ENCODE measurements around the gene FRMD3. TPM values are rescaled to one million over a fixed set of nuclear protein-coding genes. Genes with fewer than 3 reads are reported as not detected.
A peak's percentile ranks its signal among the peaks of the same experiment; 100 is the strongest.

The FRMD3 gene
- total RNA-seq, 1 experiment from 2014 or later: 1.4 TPM

- Mint-ChIP-seq H3K4me1 (peaks cover 22% of the 10 kb centered on the region), H3K4me3 (no peak overlapping the region), H3K27ac (no peak overlapping the region), H3K36me3 (peaks cover 2% of the 10 kb centered on the region; the same call in 1 of the 2 replicates), H3K27me3 (ENCODE audit: low read depth) (no peaks in the 10 kb centered on the region), H3K9me3 (peaks cover 5% of the 10 kb centered on the region; the same call in 1 of the 2 replicates)
- CTCF ChIA-PET: no interaction called here
- TF ChIP-seq JUN (CRISPR knock-in tag; IDR thresholded peaks at IDR 0.05) (no peak), ZNF138 (CRISPR knock-in tag; conservative IDR thresholded peaks at IDR 0.05) (no peak), ATF1 (CRISPR knock-in tag; IDR thresholded peaks at IDR 0.05) (no peak), NFATC4 (CRISPR knock-in tag; IDR thresholded peaks at IDR 0.05) (no peak), ZNF416 (CRISPR knock-in tag; IDR thresholded peaks at IDR 0.05) (no peak), CREM (CRISPR knock-in tag; IDR thresholded peaks at IDR 0.05) (no peak), NFYB (CRISPR knock-in tag; conservative IDR thresholded peaks at IDR 0.05; ENCODE audit: low read depth) (no peak), TEAD1 (CRISPR knock-in tag; IDR thresholded peaks at IDR 0.05) (no peak), ZNF512 (CRISPR knock-in tag; IDR thresholded peaks at IDR 0.05; ENCODE audit: borderline replicate concordance) (no peak), ERG (CRISPR knock-in tag; IDR thresholded peaks at IDR 0.05) (no peak), ZNF317 (CRISPR knock-in tag; IDR thresholded peaks at IDR 0.05; ENCODE audit: borderline replicate concordance, low read depth) (no peak), AR (CRISPR knock-in tag; IDR thresholded peaks at IDR 0.05) (no peak), FOXP4 (CRISPR knock-in tag; IDR thresholded peaks at IDR 0.05) (no peak), CTCF (IDR thresholded peaks at IDR 0.05) (no peak)
- ATAC-seq (no peak), DNase-seq (ENCODE audit: low spot score) (no peak)
- POLR2A ChIA-PET: no interaction called here
These were observed 298.5 kb downstream of the FRMD3 start for GRCh38 chr9:83239747-83240146.

GRCh38 chr9:83238871-83239640 is 299.1 kb downstream of the FRMD3 start:
- Mint-ChIP-seq H3K27me3 (ENCODE audit: low read depth) (no peaks in the 10 kb centered on the region), H3K4me1 (peaks cover 28% of the 10 kb centered on the region), H3K9me3 (peaks cover 5% of the 10 kb centered on the region; the same call in 1 of the 2 replicates), H3K27ac (peak overlapping the region; percentile 3; the same call in 1 of the 2 replicates), H3K36me3 (peaks cover 2% of the 10 kb centered on the region; the same call in 1 of the 2 replicates), H3K4me3 (no peak overlapping the region)
- TF ChIP-seq EMX1 (CRISPR knock-in tag; IDR thresholded peaks at IDR 0.05): no peak
- TF ChIP-seq ATF2 (CRISPR knock-in tag; IDR thresholded peaks at IDR 0.05; ENCODE audit: borderline replicate concordance, low read depth): no peak
- no peak for TF ChIP-seq ZNF423 (CRISPR knock-in tag; IDR thresholded peaks at IDR 0.05)
- ChIA-PET CTCF (interaction anchor here (1.1 kb wide), 1 partner anchor 19 kb away, joined by 4 read pairs; no protein-coding TSS in a partner anchor), POLR2A (no interaction called here)
- no peak for DNase-seq (ENCODE audit: low spot score)
- ATAC-seq: no peak

Measured in WTC11 (cell line).